ENCODE results near the gene UBE3A. TPM values are rescaled to one million over a fixed set of nuclear protein-coding genes. Genes with fewer than 3 reads are reported as not detected.

The UBE3A gene
- total and polyA plus RNA-seq, 10 of the 15 experiments (the other 5 are each of a cell fraction or from before 2014, with no cell fraction given): 29.4 to 82.9 (median 58.7) TPM

GRCh38 chr15:25438601-25439368 lies at the start of gene UBE3A (continued):
- TF ChIP-seq ZNF592 (IDR thresholded peaks at IDR 0.05) (no peak), SRF (IDR thresholded peaks at IDR 0.05; ENCODE audit: low read depth in 2 of 2, low read length in 2 of 2) (no peak), TCF3 (IDR thresholded peaks at IDR 0.05; ENCODE audit: borderline replicate concordance, insufficient read depth, low read depth, low read length) (0 out of 2 replicates have a peak, but pooled peaks have one; percentile 9), CREB1 (IDR thresholded peaks at IDR 0.05; ENCODE audit: low read depth) (no peak), TCF12 (IDR thresholded peaks at IDR 0.05; ENCODE audit: low read depth, low read length) (0 out of 2 replicates have a peak, but pooled peaks have one; percentile 10), HDGF (IDR thresholded peaks at IDR 0.05) (no peak), SREBF2 (IDR thresholded peaks at IDR 0.05; ENCODE audit: low read length) (no peak), NR2C1 (IDR thresholded peaks at IDR 0.05) (no peak), ZNF384 (IDR thresholded peaks at IDR 0.05; ENCODE audit: borderline replicate concordance, low read depth, low read length) (no peak), ZBTB11 (CRISPR knock-in tag; IDR thresholded peaks at IDR 0.05) (no peak), TARDBP (IDR thresholded peaks at IDR 0.05; ENCODE audit: borderline replicate concordance) (peak; percentile 59; the same call in 1 of the 2 replicates), JUNB (IDR thresholded peaks at IDR 0.05) (no peak), PML (IDR thresholded peaks at IDR 0.05; ENCODE audit: low read length) (peak; percentile 42; the same call in 1 of the 2 replicates), NFIC (IDR thresholded peaks at IDR 0.05; ENCODE audit: low read depth, low read length) (no peak), SIN3A (IDR thresholded peaks at IDR 0.05; ENCODE audit: low read depth, low read length) (peak; percentile 39; the same call in 1 of the 2 replicates), POU2F2 (IDR thresholded peaks at IDR 0.05; ENCODE audit: borderline replicate concordance, low read depth, low read length) (peak; percentile 59; the same call in 2 of the 3 replicates), KDM1A (IDR thresholded peaks at IDR 0.05; ENCODE audit: borderline replicate concordance) (no peak), SP1 (IDR thresholded peaks at IDR 0.05; ENCODE audit: low read depth, low read length) (peak; percentile 61), RAD21 (IDR thresholded peaks at IDR 0.05; ENCODE audit: insufficient read depth, low read depth, low read length) (peak; percentile 41; the same call in 1 of the 2 replicates), TAF1 (IDR thresholded peaks at IDR 0.05; ENCODE audit: borderline replicate concordance, low read depth, low read length) (peak; percentile 94), NRF1 (conservative IDR thresholded peaks at IDR 0.05; ENCODE audit: low read depth, low read length) (0 out of 2 replicates have a peak, but pooled peaks have one; percentile 26), CBX5 (IDR thresholded peaks at IDR 0.05; ENCODE audit: low read depth) (0 out of 2 replicates have a peak, but pooled peaks have one; percentile 16), CHD2 (IDR thresholded peaks at IDR 0.05; ENCODE audit: borderline replicate concordance, low read depth, low read length) (peak; percentile 91), POLR2AphosphoS2 (IDR thresholded peaks at IDR 0.05; ENCODE audit: low read depth, low read length) (peak; percentile 66; the same call in 1 of the 2 replicates), CEBPB (IDR thresholded peaks at IDR 0.05; ENCODE audit: borderline replicate concordance in 1 of 2, low read depth in 2 of 2, low read length in 2 of 2) (no peak)

Data from GM12878 (cell line).